Cortex of kidney (tissue), 1 donor: ENCODE data around the gene MTCL1.

ENCODE experiments used
- DNase-seq: peaks from one replicate; lab custom pipeline; 2025; lab: John Stamatoyannopoulos, UW

MTCL1 gene

DNA sequence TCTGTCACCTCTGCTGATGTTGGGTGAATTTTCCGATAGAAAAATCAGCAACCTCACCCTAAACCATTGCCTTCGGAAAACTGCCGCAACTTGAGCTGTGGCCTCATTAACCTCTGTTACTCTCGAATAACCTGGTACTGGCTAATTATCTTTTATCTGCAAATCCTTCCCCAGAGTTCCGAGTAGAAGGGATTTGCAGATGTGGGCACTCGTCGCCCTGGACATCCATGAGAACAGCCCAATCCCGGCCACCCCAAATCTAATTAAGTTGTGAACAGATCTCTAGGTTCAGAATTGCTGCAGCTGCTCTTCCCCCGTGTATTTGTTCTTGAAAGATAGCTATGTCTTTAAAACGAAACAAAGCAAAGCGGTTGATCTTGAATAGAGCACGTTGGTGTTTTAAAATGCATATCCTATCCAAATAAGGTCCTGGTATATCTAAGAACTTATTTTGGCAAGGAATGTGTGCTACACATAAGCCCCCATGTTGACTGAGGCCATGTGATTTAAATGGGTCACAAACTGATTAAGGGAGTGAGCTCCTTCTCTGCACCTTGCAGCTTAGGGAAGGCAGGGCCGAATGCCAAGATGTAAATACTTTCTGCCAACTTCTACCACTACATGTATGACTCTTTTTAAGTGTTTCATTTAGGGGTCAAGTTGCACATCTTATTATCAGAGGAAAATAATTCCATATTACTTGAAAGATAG lies 88.2 kb downstream of the MTCL1 start:
- no peak for DNase-seq

DNA sequence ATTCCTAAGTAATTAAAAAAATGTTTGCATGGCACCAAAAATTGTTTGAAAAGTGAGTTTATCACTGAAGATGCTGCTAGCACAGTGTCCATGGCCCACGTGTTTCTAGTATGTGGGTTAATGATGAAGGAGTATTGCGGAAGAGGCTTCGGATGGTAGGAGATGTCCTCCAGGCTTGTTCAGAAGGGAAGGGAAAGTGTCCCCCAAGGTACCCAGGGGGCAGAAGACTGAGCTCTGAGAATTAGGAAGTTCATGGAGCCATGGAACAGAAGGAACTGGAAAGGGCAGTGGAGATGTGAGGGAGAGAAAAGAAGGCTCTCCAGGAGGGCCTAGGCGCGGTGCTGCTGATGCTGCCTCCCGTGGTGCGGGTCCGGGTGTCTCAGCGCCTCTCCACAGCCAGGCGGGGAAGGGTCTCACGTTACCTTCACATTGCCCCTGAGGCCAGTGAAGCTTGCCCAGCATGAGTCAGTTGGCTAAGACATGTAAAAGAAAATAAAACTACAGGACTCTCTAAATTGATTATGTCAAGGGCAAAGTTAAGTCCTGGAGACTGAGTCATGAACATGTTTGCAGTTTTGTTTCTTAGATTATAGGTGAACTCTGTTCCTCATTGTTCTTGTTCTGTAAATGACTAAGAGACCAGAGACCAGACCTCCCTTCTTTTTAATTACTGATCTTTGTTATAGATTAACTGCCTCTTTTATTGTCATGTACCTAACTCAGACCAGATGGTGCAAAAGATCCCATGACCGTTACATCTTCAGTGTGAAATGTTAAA lies 89.0 kb downstream of the MTCL1 start:
- DNase-seq = no peak

DNA sequence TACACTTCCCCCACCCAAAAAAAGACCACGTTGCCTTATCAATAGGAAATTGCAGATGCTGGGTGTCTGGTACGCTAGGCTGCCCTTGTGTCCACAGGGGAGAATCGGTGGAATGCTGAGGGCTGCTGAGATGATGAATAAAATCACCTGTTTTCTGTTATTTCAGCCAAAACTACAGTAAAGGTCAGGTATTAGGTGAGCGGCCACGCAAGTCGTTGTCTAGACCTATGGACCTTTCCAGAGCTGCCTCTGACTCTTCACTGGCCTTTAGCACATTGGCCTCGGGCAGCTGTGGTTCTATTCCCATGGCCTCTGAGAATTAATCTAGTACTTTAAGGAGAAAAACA lies 89.6 kb downstream of the MTCL1 start:
- no peak for DNase-seq

DNA sequence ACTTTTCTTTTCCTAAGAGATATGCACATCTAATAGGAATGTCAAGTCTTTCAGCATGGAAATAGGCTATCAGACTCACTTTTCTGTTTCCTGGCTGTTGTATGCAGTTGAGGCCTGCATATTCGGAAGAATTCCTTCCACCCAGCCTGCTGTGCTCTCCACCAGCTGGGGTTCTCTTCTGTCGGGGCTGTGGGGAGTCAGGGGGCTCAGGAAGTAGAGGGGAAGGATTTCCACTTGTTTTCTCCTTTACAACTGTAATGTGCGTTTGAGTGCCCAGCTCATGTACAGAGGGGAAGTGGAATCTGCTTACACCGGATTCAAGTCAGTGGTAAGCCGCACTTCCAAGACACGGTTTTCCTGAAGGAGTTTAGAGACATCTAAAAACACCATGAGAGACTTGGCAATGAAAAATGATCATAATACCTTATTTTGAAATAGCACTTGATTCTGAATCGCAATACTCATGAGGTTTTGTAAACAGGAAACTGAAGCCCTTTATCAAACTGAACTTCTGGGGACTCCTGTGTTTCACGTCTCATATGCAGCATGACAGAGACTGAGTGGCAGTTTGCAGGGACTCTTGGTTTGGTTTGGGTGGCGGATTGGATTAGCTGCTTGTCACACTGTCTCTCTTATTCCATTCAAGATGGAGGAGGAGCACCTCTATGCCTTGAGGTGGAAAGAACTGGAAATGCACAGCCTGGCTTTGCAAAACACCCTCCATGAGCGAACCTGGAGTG lies 90.4 kb downstream of the MTCL1 start:
- DNase-seq = no peak

DNA sequence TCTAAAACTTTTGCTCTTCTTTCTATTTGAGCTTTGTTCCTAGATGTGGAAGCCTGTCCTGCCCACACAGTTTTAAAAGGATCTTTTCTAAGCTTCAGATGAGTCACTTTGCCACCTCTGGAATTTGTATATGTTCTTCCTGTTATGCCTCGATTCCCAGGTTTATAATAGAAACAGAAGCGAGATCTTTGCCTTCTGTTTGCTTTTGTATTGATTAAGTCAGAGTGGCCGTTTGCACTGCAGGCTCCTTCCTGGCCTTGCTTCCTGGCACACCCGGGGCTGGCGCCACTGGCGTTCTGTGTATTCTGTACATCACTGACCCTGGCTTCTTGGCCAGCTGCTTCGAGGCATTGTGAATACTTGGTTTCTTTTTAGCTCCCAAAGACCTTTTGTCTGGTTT lies 91.8 kb downstream of the MTCL1 start:
- no peak for DNase-seq

DNA sequence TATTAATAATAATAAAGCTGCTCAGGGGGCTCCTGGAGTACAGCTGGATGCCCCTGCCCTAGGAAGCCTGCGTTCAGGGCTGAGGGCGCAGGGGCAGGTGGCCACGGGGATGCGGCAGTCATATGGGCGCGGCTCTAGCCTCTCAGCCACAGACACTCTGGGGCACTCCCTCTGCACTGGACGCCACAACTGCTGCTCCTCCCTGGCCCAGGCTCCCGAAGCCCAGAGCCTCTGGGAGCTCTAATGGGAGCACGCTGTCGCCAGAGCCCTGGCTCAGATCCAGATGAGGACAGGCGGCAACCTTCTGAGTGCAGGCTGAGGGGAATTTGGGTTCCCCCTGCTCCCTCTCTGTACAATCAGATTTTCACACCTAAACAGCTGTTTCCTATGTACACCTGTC lies 93.6 kb downstream of the MTCL1 start:
- DNase-seq = no peak

DNA sequence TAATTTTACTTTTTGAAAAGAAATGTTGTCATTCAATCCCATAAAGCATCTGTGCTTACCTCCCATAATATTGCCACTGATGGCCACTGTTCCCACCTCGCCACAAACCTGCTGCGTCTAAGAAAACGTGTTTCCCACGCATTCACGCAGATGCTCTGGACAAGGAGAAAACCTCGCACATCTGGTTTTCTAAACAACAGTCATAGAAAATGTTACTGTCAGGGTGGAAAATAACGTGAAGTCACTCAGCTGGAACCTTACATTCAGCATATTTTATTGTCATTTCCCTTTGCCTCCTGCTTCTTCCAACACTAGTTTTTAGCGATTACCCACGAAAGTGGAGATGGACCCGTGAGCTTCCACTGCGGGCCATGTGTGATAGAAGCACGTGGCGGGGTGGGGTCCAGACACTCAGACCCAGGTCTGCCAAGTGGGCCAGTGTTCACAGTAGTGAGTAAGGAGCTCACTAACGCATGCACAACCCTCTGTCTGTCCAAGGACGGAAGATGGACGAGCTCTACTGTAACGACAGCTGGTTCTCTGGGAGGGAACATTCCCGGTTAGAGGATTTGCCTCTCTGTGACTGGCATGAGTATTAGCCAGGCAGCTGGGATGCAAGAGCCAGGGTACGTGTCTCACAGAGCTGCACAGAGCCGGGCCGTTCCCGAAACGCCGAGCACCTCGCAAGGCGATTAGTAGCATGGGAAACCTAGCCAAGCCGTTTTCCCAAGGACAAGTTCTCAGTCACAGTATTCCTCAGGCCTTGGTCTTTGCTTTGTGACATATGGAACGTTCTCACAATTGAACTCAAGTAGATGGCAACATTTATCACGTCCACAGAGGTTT lies 94.5 kb downstream of the MTCL1 start:
- DNase-seq = no peak

DNA sequence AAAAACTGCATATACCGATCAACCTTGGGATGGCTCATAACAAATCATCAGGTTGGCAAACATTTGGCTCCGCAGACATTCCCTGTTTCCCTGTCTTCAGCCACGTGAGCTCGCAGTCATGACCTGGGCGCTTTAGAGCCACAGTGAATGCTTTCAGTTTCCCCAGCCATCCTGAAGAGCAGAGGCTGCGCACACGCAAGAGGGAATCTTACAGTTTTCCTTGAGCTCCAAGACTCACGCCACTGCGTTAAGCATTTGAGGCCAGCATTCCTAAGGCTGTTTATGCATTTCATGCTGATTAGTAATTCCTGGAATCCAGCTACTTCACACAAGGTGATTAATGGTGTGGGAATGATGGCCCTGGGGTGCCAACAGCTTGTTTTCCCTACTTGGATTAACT lies 95.1 kb downstream of the MTCL1 start:
- DNase-seq = no peak

DNA sequence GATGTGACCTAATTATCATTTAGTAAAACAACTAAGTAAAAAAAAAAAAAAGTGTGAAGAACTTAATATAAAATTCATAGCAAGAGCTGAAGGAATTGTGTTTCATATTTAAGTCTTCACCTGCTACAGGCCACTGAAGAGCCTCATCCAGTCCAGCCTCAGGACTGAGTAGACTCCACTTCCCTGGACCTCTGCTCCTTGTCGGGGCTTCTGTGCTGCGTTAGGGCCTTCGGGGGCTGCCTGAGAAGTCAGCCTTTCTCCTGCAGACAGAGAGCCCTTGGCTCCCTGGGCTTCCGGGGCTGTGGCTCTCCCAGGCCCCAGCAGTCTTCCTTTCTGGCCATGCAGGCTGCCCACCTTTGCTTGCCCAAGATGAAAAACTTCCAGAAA lies 95.5 kb downstream of the MTCL1 start:
- no peak for DNase-seq

DNA sequence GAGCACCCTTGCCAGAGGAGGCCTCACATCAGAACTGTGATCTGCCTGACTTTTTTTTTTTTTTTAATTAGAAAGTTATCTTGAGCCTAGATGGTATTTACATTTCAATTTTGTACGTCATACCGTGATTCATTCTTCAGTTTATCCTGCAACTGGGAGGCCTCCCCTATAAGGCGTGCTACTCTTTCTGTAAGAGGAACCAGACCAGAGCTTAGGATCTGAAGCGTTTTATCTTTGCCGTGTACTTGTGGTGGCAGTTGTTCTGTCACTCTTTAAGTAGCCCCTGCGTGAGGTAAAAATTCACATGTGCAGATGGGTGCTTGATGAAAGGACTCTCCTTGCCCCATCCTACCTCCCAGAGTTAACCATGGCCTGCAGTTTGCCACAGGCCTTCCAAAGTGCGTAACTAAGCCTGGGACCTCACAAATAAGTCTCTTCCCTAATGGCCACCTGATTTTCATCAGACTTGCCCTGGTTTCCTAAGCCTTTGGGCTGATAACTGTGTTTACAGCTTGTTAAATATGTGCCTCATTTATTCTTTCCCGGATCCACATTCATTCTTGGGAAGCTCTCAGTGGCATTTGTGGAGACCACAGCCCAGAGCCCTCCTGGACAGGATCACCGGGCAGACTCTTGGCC lies 96.0 kb downstream of the MTCL1 start:
- DNase-seq = no peak

DNA sequence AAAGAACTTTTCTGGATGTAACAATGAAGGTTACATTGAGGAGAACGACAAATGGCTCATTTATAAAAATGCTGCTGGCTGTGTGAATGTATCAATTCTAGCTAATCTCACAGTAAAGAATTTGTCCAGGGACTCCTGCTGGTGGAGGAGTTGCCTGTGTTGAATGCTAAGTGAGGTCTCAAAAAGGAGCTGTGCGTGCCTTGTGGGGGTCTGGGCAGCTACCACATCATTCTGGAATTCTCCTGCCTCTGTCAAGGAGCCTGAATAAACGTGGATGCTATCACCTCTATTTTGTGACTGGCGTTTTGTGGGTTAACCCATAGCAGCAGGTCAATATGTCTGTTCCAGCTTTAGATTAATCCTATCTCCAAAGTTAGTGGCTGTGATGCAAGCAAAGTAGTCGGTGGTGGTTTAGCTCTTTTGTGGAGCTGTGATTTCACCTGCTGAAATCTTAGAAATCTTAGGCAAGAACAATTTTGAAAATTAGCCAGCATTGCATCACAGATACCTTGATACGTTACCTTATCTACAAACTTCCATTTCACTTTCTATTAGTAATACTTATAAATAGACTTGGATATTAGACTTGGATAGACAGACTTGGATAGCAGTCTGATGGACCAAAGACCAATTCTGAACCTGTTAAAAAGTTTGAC lies 96.8 kb downstream of the MTCL1 start:
- no peak for DNase-seq

DNA sequence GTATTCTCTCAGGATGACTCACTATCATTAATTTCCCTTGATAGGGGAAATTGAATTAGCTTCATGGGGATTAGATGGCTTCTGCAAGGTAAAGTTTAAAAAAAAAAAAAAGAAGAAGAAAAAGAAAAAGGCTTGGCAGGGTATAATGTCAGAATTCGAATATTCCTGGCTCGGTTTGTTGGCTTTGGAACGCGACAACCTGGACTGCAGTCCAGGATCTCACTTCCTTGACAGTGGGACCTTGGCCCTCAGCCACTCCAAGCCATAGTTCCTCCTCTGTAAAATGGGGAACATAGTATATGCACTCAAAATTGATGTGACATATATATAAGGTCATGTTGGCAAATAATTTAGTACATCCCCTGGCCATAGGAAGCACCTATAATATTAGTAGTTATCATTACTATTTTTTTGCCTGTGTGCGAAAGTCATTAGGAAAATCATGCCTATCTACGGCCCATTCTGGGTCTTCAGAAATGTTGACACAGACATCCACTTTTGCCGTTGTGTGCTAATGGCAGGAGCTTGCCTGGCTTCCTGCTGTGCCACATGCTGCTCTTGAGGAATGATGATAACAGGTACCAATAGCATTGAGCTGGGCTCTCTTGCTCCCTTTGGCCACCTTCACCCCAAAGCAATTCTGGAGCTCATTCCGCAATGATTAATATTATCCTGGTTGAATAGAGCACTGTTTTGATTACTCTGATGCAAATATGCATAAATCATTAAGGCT lies 97.9 kb downstream of the MTCL1 start:
- no peak for DNase-seq

DNA sequence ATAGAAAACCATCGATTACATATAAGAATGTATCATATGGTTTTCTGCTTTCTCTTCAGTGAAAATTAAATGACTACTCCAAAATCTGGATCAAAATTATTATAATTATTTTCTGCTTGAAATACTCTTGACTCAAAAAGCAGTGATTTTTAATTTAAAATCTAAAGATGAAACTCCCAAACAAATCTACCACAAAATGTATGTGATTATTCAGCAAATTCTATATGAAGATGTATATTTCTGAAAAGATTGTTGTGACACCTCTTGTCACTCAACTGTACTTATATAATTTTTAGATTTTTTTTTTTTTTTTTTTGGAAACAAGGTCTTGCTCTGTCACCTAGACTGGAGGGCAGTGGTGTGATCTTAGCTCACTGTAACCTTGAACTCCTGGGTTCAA lies 98.6 kb downstream of the MTCL1 start:
- DNase-seq = no peak

DNA sequence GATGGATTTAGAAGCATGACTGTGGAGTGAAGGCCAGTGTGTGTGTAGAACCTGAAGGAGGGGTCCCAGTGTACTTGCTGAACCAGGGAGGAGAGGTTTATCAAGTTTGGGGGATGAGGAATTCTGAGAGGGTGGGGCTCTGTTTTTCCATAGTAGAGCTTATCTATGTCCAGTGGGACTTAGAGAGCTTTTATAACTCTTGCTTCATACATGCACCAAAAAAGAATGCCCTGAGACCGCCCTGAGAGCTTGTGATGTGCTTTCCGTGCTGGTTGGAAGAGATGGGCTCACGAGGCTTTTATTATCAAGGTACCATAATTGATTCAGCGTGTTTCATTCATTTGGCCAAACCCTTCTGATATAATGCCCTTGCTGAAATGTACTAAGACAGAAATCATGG lies 100.2 kb downstream of the MTCL1 start:
- no peak for DNase-seq

DNA sequence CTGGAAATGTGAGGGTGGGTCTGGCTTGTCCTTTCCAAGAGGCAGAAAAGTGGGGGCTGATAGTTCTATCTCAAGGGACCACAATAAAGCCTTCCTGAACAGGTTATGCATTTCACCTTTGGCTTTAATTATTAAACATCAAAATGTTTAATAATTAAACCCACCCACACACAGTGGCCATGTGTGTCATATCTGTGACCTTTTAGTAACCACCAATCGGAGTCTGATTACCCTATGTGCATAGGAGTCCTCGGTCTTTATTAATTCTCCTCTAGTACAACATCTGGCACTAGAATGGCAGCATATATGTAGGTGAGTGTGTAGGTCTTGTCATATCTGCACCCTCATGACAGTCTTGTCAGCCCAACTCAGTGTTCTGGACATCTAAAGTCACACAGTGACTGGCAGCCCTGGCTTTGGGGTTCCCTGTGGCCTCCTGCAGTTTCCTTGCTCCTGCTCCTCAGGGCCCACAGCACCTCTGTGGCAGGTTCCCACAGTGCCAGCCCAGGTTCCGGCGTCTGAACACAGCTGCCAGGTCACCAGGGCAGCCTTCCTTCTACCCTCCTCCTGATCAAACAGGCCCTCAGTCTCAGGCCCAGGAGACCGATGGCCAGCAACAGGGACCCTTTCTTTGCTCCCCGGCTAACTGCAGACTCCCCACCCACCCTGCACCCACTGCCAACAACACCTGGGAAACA lies 100.9 kb downstream of the MTCL1 start:
- DNase-seq = no peak

DNA sequence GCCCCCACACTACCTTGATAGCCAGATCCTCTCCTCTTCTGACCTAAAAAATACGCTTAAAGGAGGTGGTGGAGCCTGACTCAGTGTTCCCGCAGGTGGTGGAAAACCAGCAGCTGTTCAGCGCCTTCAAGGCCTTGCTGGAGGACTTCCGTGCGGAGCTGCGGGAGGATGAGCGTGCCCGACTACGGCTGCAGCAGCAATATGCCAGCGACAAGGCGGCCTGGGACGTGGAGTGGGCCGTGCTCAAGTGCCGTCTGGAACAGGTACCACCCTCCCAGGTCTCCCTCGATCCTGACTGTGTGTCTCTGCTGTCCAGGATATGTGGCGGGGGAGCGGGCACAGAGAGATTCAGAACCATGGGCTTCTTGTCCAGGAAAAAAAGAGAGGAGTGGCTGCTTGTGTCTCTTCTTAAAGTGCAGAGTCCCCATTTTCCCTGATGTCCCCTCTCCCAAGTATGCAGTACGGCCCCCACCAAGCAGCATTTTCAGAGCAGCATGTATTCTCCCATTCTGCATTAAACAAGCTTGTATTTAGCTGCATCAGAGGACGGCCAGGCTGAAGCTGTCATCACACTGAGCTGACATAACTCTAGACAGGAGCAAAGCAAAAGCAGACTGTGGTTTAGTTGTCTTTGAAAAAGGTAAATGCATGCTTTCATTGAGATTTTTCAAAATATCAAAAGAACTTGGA lies 101.6 kb downstream of the MTCL1 start:
- no peak for DNase-seq

DNA sequence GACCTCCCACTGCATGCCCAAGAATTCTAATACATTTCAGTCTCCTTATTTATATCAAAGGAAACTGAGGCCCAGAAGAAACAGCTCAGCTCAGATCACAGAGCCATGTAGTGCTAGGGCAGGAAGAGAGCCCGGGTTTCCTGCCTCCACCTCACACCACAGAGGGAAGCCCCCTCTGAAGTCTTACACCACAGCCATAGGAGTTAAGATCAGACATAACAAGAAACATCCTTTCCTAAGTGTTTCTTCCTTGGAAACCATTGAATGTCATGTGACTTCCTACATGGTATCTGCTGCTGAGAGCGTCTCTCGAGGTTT lies 102.1 kb downstream of the MTCL1 start:
- no peak for DNase-seq

DNA sequence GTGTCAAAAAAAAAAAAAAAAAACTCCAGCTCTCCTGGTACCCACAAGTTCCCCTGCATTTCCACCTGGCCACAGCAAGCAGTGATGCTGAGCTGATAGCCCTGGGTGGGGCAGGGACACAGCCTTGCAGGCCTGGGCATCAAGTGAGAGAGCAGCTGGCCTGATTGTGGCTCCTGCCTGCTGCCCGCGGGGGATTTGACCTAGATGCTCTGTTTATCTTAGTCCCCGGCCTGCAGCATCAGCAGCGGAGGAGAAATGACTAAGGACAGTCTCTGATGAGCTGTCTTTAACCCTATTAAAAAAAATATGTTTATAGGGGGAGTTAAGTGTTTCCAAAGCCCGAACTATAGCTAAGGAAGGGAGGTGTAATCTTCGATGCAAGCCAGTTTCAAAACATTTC lies 102.6 kb downstream of the MTCL1 start:
- DNase-seq = no peak

DNA sequence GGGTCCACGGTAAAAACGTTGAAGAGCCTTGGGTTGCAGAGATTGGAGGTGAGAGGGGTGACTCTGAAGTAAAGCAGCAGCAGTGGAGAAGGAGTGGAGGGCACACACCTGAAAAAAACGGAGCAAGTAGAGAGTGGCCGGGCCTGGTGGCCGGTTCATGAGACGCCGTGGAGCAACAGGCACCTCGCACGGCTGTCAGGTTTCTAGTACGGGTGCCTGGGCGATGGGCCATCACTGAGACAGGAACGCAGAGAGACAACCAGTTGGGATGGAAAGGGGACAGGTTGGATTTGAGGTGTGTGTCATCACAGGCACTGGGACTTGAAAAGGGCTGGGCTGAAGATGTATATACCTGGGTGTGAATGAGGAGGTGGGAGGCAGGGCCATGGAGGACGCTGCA lies 104.2 kb downstream of the MTCL1 start:
- DNase-seq = no peak

DNA sequence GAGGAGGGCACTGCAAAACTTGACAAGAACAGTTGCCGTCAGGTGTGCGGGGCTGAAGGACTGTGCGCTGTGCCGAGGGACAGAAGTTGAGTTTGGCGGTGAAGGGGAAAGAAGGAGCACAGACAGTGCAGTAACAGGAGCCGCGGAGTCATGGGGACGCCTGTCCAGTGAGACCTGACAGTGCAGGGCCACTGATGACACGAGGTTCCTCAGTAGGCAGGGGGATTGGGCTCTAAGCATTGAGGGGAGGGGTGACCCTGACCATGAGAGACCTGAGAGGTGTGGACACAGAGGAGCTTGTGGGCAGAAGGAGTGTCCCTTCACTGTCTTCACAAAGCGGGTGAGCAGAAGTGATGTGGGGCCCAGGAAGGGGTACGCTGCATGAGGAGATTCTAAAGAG lies 104.8 kb downstream of the MTCL1 start:
- DNase-seq = no peak
